ENCODE data around the gene MATN3. TPM values are rescaled to one million over a fixed set of nuclear protein-coding genes. Genes with fewer than 3 reads are reported as not detected.

Gene MATN3
- total RNA-seq, 1 experiment from 2014 or later: 0.98 TPM

- H3K4me1 Mint-ChIP-seq (ENCODE audit: insufficient read depth, unreplicated experiment): peaks cover 24% of the 10 kb centered on the region
- intact Hi-C loops (cut with micrococcal nuclease): loop anchor here (1.0 kb wide), 1 partner anchor 14 kb away; no protein-coding TSS in a partner anchor
- no peak overlapping the region for H3K27ac Mint-ChIP-seq (ENCODE audit: low read depth, unreplicated experiment)
- no peak for DNase-seq (ENCODE audit: unreplicated experiment)
- H3K9me3 Mint-ChIP-seq (ENCODE audit: unreplicated experiment): no peaks in the 10 kb centered on the region
- no peaks in the 10 kb centered on the region for H3K27me3 Mint-ChIP-seq (ENCODE audit: insufficient read depth, unreplicated experiment)
- ChIA-PET CTCF (interaction anchor here (0.6 to 1.9 kb wide), 11 partner anchors 10 to 179 kb away, joined by 3 to 15 read pairs (median 3); no protein-coding TSS in a partner anchor), POLR2A (interaction anchor here (0.6 to 11.8 kb wide), 26 partner anchors 13 to 1383 kb away, joined by 3 to 522 read pairs (median 10); partner anchors contain the start of gene WDR35)
- H3K36me3 Mint-ChIP-seq (ENCODE audit: insufficient read depth, unreplicated experiment): no peaks in the 10 kb centered on the region
- BruUV-seq (replicated peaks): TSS peak; percentile 96
- no peak overlapping the region for H3K4me3 Mint-ChIP-seq (ENCODE audit: unreplicated experiment)
- no peak for TF ChIP-seq CTCF (IDR thresholded peaks at IDR 0.05; ENCODE audit: unreplicated experiment)
Observed at GRCh38 chr2:20052229-20052851, 39.9 kb upstream of the MATN3 start.

GRCh38 chr2:20051532-20052228, 39.2 kb upstream of the MATN3 start, which contains the start of gene LAPTM4A:
LAPTM4A (minus strand) TSS chr2:20051628; CDS start chr2:20051520, 108 bp downstream.
- H3K27me3 Mint-ChIP-seq (ENCODE audit: insufficient read depth, unreplicated experiment): no peaks in the 10 kb centered on the region
- no peak for TF ChIP-seq CTCF (IDR thresholded peaks at IDR 0.05; ENCODE audit: unreplicated experiment)
- H3K27ac Mint-ChIP-seq (ENCODE audit: low read depth, unreplicated experiment): no peak within 1 kb of the TSS
- no peaks in the 10 kb centered on the region for H3K36me3 Mint-ChIP-seq (ENCODE audit: insufficient read depth, unreplicated experiment)
- ChIA-PET POLR2A (interaction anchor here (0.6 to 11.8 kb wide), 33 partner anchors 13 to 1490 kb away, joined by 3 to 522 read pairs (median 6); partner anchors contain the start of genes SDC1 and WDR35), CTCF (interaction anchor here (0.6 to 1.9 kb wide), 8 partner anchors 11 to 180 kb away, joined by 3 to 15 read pairs (median 3); no protein-coding TSS in a partner anchor)
- no peaks in the 10 kb centered on the region for H3K9me3 Mint-ChIP-seq (ENCODE audit: unreplicated experiment)
- peaks cover 24% of the 10 kb centered on the region for H3K4me1 Mint-ChIP-seq (ENCODE audit: insufficient read depth, unreplicated experiment)
- peak; percentile 100 for DNase-seq (ENCODE audit: unreplicated experiment)
- H3K4me3 Mint-ChIP-seq (ENCODE audit: unreplicated experiment): no peak within 1 kb of the TSS
- no TSS peak for BruUV-seq (replicated peaks)
- intact Hi-C loops (cut with micrococcal nuclease): loop anchor here (1.0 to 2.0 kb wide), 2 partner anchors 15 to 95 kb away; no protein-coding TSS in a partner anchor

- H3K27me3 Mint-ChIP-seq (ENCODE audit: insufficient read depth, unreplicated experiment): no peaks in the 10 kb centered on the region
- POLR2A ChIA-PET: interaction anchor here (0.6 to 11.8 kb wide), 31 partner anchors 12 to 299 kb away, joined by 3 to 522 read pairs (median 7); partner anchors contain the start of genes SDC1 and WDR35
- no peaks in the 10 kb centered on the region for H3K9me3 Mint-ChIP-seq (ENCODE audit: unreplicated experiment)
- no TSS peak for BruUV-seq (replicated peaks)
- CTCF ChIA-PET: interaction anchor here (0.7 to 1.9 kb wide), 3 partner anchors 18 to 38 kb away, joined by 3 to 15 read pairs (median 3); no protein-coding TSS in a partner anchor
- DNase-seq (ENCODE audit: unreplicated experiment): peak; percentile 69
- no peaks in the 10 kb centered on the region for H3K36me3 Mint-ChIP-seq (ENCODE audit: insufficient read depth, unreplicated experiment)
- H3K4me1 Mint-ChIP-seq (ENCODE audit: insufficient read depth, unreplicated experiment): peaks cover 24% of the 10 kb centered on the region
- no peak for TF ChIP-seq CTCF (IDR thresholded peaks at IDR 0.05; ENCODE audit: unreplicated experiment)
- H3K4me3 Mint-ChIP-seq (ENCODE audit: unreplicated experiment): no peak overlapping the region
- intact Hi-C loops (cut with micrococcal nuclease): loop anchor here (1.0 to 2.0 kb wide), 2 partner anchors 42 to 94 kb away; no protein-coding TSS in a partner anchor
- no peak overlapping the region for H3K27ac Mint-ChIP-seq (ENCODE audit: low read depth, unreplicated experiment)
Observed at GRCh38 chr2:20050646-20051531, 38.4 kb upstream of the MATN3 start.
